ENCODE measurements around the gene STIM1.

Gene STIM1

GRCh38 chr11:3877364-3878257 lies 22.1 kb downstream of the STIM1 start:
- no peak for ATAC-seq
- TF ChIP-seq ZC3H10 (CRISPR knock-in tag; IDR thresholded peaks at IDR 0.05) = no peak
- no peak for TF ChIP-seq OSR1 (CRISPR knock-in tag; IDR thresholded peaks at IDR 0.05)

DNA sequence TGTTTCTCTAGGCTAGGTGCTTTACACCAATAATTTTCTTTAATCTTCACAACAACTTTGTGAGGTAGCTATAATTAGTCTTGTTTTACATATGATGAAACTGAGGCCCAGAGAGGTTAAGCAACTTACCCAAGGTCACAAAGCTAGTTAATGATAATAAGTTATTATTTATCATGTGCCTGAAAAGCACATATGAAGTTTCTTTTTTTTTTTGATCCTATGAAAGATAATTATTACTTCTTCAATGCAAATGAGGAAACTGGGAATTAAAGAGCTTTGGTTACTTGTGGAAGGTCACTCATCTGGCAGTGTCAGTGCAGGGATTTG lies 22.8 kb downstream of the STIM1 start:
- ATAC-seq = no peak
- TF ChIP-seq ZNF8 (CRISPR knock-in tag; IDR thresholded peaks at IDR 0.05) = no peak
- TF ChIP-seq ZNF565 (CRISPR knock-in tag; conservative IDR thresholded peaks at IDR 0.05; ENCODE audit: low read depth) = no peak
- no peak for TF ChIP-seq SNAI2 (CRISPR knock-in tag; IDR thresholded peaks at IDR 0.05)
- no peak for TF ChIP-seq TCF4 (CRISPR knock-in tag; IDR thresholded peaks at IDR 0.05; ENCODE audit: borderline replicate concordance)
- TF ChIP-seq ESRRG (CRISPR knock-in tag; IDR thresholded peaks at IDR 0.05) = no peak
- TF ChIP-seq PPARA (CRISPR knock-in tag; IDR thresholded peaks at IDR 0.05; ENCODE audit: borderline replicate concordance) = no peak
- TF ChIP-seq GLIS3 (CRISPR knock-in tag; IDR thresholded peaks at IDR 0.05) = no peak
- TF ChIP-seq ZFP3 (CRISPR knock-in tag; IDR thresholded peaks at IDR 0.05) = no peak

GRCh38 chr11:3879216-3879966 lies 23.9 kb downstream of the STIM1 start:
- ATAC-seq = no peak
- TF ChIP-seq ZC3H10 (CRISPR knock-in tag; IDR thresholded peaks at IDR 0.05) = no peak
- no peak for TF ChIP-seq TOX (CRISPR knock-in tag; IDR thresholded peaks at IDR 0.05; ENCODE audit: borderline replicate concordance)

DNA sequence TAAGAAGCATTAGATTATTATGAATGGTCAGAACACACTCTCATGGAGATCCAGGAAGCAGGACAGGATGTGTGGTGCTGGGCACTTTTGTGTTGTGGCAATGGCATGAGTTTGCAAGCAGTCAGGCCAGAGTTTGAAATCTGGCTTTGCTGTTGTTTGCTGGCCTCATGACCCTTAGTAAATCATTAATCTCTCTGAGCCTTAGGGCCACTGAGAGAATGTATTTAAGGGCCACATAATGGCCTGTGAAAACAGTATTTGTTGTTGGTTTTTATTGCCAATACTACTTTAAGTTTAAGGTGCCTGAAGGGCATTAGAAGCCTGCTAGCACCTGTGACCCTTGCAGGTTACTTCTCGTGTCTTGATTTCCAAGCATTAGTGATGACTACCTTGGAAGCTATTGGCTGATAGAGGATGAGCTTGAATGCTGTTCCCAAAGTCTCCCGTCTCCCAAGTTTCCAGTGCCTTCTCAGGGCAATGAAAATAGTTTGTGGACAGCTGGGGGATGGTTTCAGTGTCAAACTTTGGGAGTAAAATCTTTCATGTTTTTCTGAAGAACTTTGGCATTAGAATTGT lies 24.6 kb downstream of the STIM1 start:
- ATAC-seq = no peak
- TF ChIP-seq ESRRG (CRISPR knock-in tag; IDR thresholded peaks at IDR 0.05) (no peak), BACH2 (CRISPR knock-in tag; IDR thresholded peaks at IDR 0.05; ENCODE audit: borderline replicate concordance) (no peak), PATZ1 (CRISPR knock-in tag; IDR thresholded peaks at IDR 0.05; ENCODE audit: borderline replicate concordance) (no peak), GLIS3 (CRISPR knock-in tag; IDR thresholded peaks at IDR 0.05) (no peak), RARB (CRISPR knock-in tag; IDR thresholded peaks at IDR 0.05) (no peak), ZFP30 (CRISPR knock-in tag; IDR thresholded peaks at IDR 0.05) (no peak), ISL1 (CRISPR knock-in tag; IDR thresholded peaks at IDR 0.05) (no peak)

DNA sequence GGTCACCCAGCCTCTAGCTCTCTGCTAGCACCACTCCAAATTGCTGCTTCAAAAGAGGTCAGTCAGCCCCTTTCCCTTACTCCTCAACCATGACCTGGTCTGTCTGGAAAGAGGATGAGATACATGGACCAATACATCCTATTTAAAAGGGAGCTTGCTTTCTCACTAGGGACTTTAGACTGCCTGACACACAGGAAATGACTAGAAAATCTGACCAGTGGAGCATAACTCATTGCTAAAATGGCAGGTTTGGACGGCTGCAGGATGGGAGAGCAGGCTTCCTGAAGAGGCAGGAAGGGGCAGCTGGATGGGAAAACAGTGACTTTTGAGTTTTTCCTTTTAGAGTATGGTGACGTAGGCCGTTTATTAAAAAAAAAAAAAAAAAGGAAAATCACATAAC lies 25.3 kb downstream of the STIM1 start:
- ATAC-seq = peak; percentile 54; the same call in 2 of the 3 replicates
- TF ChIP-seq ZFP3 (CRISPR knock-in tag; IDR thresholded peaks at IDR 0.05) (no peak), ZNF565 (CRISPR knock-in tag; conservative IDR thresholded peaks at IDR 0.05; ENCODE audit: low read depth) (no peak), TOX (CRISPR knock-in tag; IDR thresholded peaks at IDR 0.05; ENCODE audit: borderline replicate concordance) (no peak), SNAI2 (CRISPR knock-in tag; IDR thresholded peaks at IDR 0.05) (no peak), PPARA (CRISPR knock-in tag; IDR thresholded peaks at IDR 0.05; ENCODE audit: borderline replicate concordance) (no peak), ZNF8 (CRISPR knock-in tag; IDR thresholded peaks at IDR 0.05) (no peak), OSR1 (CRISPR knock-in tag; IDR thresholded peaks at IDR 0.05) (no peak), POU6F1 (CRISPR knock-in tag; IDR thresholded peaks at IDR 0.05; ENCODE audit: borderline replicate concordance, low read depth) (no peak), GLIS3 (CRISPR knock-in tag; IDR thresholded peaks at IDR 0.05) (no peak), ZNF70 (CRISPR knock-in tag; IDR thresholded peaks at IDR 0.05) (no peak)
- TF ChIP-seq, protein P1, sequence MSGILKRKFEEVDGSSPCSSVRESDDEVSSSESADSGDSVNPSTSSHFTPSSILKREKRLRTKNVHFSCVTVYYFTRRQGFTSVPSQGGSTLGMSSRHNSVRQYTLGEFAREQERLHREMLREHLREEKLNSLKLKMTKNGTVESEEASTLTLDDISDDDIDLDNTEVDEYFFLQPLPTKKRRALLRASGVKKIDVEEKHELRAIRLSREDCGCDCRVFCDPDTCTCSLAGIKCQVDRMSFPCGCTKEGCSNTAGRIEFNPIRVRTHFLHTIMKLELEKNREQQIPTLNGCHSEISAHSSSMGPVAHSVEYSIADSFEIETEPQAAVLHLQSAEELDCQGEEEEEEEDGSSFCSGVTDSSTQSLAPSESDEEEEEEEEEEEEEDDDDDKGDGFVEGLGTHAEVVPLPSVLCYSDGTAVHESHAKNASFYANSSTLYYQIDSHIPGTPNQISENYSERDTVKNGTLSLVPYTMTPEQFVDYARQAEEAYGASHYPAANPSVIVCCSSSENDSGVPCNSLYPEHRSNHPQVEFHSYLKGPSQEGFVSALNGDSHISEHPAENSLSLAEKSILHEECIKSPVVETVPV (CRISPR knock-in tag; IDR thresholded peaks at IDR 0.05) = no peak

Data from SK-N-SH treated with all-trans-retinoic acid at 6 μM for 48 hours (cell line).